H9 (cell line): ENCODE measurements around the gene WWC1. TPM values are rescaled to one million over a fixed set of nuclear protein-coding genes. Genes with fewer than 3 reads are reported as not detected.

Source experiments
- DNase-seq: peaks from one replicate; pipeline ENCODE4 v3.0.0-alpha.2; 2017
- H2AFZ ChIP-seq: one replicate; pipeline ENCODE4 v1.6.1; 2013; ENCODE audit warnings: mild to moderate bottlenecking, low read length, control low read depth, moderate library complexity
- H2AK5ac ChIP-seq: 2 replicates; pipeline ENCODE4 v1.6.1; 2013; ENCODE audit warnings: low read length, control low read depth, mixed read lengths; ENCODE audit not compliant: insufficient read length
- H2BK120ac ChIP-seq: one replicate; pipeline ENCODE4 v1.6.1; 2013; ENCODE audit warnings: low read depth, mild to moderate bottlenecking, low read length, control low read depth, inconsistent platforms; ENCODE audit not compliant: poor library complexity, severe bottlenecking
- H2BK12ac ChIP-seq: 2 replicates; pipeline ENCODE4 v1.6.1; 2013; ENCODE audit warnings: low read length, control low read depth, mixed read lengths, low read depth; ENCODE audit not compliant: insufficient read length
- H2BK15ac ChIP-seq: 2 replicates; pipeline ENCODE4 v1.6.1; 2013; ENCODE audit warnings: low read depth, low read length, control low read depth
- H2BK20ac ChIP-seq: one replicate; pipeline ENCODE4 v1.6.1; 2013; ENCODE audit warnings: low read depth, mild to moderate bottlenecking, low read length, control low read depth, inconsistent platforms; ENCODE audit not compliant: poor library complexity, severe bottlenecking
- H2BK5ac ChIP-seq: 2 replicates; pipeline ENCODE4 v1.6.1; 2013; ENCODE audit warnings: low read length, control low read depth, mixed read lengths; ENCODE audit not compliant: insufficient read length
- H3K14ac ChIP-seq: 2 replicates; pipeline ENCODE4 v1.6.1; 2013; ENCODE audit warnings: low read length, control low read depth; ENCODE audit not compliant: insufficient read depth
- H3K18ac ChIP-seq: 2 replicates; pipeline ENCODE4 v1.6.1; 2013; ENCODE audit warnings: low read depth, mild to moderate bottlenecking, mixed read lengths, low read length, control low read depth; ENCODE audit not compliant: insufficient read length
- H3K23ac ChIP-seq: 2 replicates; pipeline ENCODE4 v1.6.1; 2013; ENCODE audit warnings: low read length, control low read depth, mixed read lengths, low read depth; ENCODE audit not compliant: insufficient read length
- H3K23me2 ChIP-seq: 2 replicates; pipeline ENCODE4 v1.6.1; 2013; ENCODE audit warnings: low read depth, mild to moderate bottlenecking, mixed read lengths, low read length, control low read depth; ENCODE audit not compliant: insufficient read length, poor library complexity, severe bottlenecking
- H3K27ac ChIP-seq: 2 replicates; pipeline ENCODE4 v1.5.1; 2013; ENCODE audit warnings: low read length, control low read depth, mixed read lengths, low read depth; ENCODE audit not compliant: insufficient read length
- H3K27me3 ChIP-seq: 2 replicates; pipeline ENCODE4 v1.6.1; 2013; ENCODE audit warnings: low read length, control low read depth, inconsistent platforms; ENCODE audit not compliant: insufficient read depth
- H3K4ac ChIP-seq: 2 replicates; pipeline ENCODE4 v1.6.1; 2013; ENCODE audit warnings: low read depth, mild to moderate bottlenecking, control low read depth, inconsistent platforms, low read length, moderate library complexity
- H3K4me1 ChIP-seq: 2 replicates; pipeline ENCODE4 v1.6.1; 2013; ENCODE audit warnings: low read length, control low read depth, inconsistent platforms; ENCODE audit not compliant: insufficient read depth
- H3K4me2 ChIP-seq: 2 replicates; pipeline ENCODE4 v1.6.1; 2013; ENCODE audit warnings: low read length, control low read depth, mixed read lengths; ENCODE audit not compliant: insufficient read length, insufficient read depth
- H3K56ac ChIP-seq: 2 replicates; pipeline ENCODE4 v1.6.1; 2013; ENCODE audit warnings: low read depth, mild to moderate bottlenecking, mixed read lengths, low read length, control low read depth; ENCODE audit not compliant: insufficient read length
- H3K79me1 ChIP-seq: 2 replicates; pipeline ENCODE4 v1.6.1; 2013; ENCODE audit warnings: low read depth, mild to moderate bottlenecking, moderate library complexity, low read length, control low read depth, inconsistent platforms; ENCODE audit not compliant: insufficient read depth, poor library complexity, severe bottlenecking
- H3K79me2 ChIP-seq: 2 replicates; pipeline ENCODE4 v1.6.1; 2013; ENCODE audit warnings: low read length, control low read depth, inconsistent platforms; ENCODE audit not compliant: insufficient read depth
- H3K9ac ChIP-seq: 2 replicates; pipeline ENCODE4 v1.6.1; 2013; ENCODE audit warnings: low read length, control low read depth, mixed read lengths; ENCODE audit not compliant: insufficient read length; ENCODE audit errors: extremely low read depth
- H3K9me3 ChIP-seq: one replicate; pipeline ENCODE4 v1.6.1; 2013; ENCODE audit warnings: low read depth, low read length, inconsistent platforms; ENCODE audit not compliant: control insufficient read depth
- H3T11ph ChIP-seq: one replicate; pipeline ENCODE4 v1.6.1; 2013; ENCODE audit warnings: mild to moderate bottlenecking, low read length, control low read depth, inconsistent platforms
- H4K20me1 ChIP-seq: one replicate; pipeline ENCODE4 v1.6.1; 2013; ENCODE audit not compliant: control insufficient read depth, insufficient read length, insufficient read depth
- H4K5ac ChIP-seq: 2 replicates; pipeline ENCODE4 v1.6.1; 2013; ENCODE audit warnings: low read depth, mild to moderate bottlenecking, mixed read lengths, low read length, control low read depth; ENCODE audit not compliant: insufficient read length
- H4K8ac ChIP-seq: replicated peaks from 2 replicates; pipeline ENCODE4 v1.6.1; 2013; ENCODE audit warnings: low read length, control low read depth, mixed read lengths, low read depth; ENCODE audit not compliant: insufficient read length
- H4K91ac ChIP-seq: 2 replicates; pipeline ENCODE4 v1.6.1; 2013; ENCODE audit warnings: low read depth, mild to moderate bottlenecking, moderate library complexity, mixed read lengths, low read length, control low read depth; ENCODE audit not compliant: insufficient read length
- H3K27ac Mint-ChIP-seq, 3 experiments: 2 replicates in 2 of 3; 3 replicates in 1 of 3; pipeline ENCODE4 v1.8.0; 2020 to 2021; ENCODE audit warnings: mixed read lengths in 3 of 3, mild to moderate bottlenecking in 1 of 3, moderate library complexity in 1 of 3
- H3K27me3 Mint-ChIP-seq: 2 replicates; pipeline ENCODE4 v1.8.0; 2021; ENCODE audit warnings: low read depth, mild to moderate bottlenecking, moderate library complexity, mixed read lengths
- H3K36me3 Mint-ChIP-seq, 3 experiments: 2 replicates in 2 of 3; 3 replicates in 1 of 3; pipeline ENCODE4 v1.8.0; 2020 to 2021; ENCODE audit warnings: low read depth in 3 of 3, mixed read lengths in 3 of 3; ENCODE audit not compliant: insufficient read depth in 1 of 3
- H3K4me1 Mint-ChIP-seq, 2 experiments: 2 replicates each; pipeline ENCODE4 v1.8.0; 2020; ENCODE audit warnings: mixed read lengths in 2 of 2
- H3K4me3 Mint-ChIP-seq, 2 experiments: 2 replicates in 1 of 2; 3 replicates in 1 of 2; pipeline ENCODE4 v1.8.0; 2020 to 2021; ENCODE audit warnings: mild to moderate bottlenecking in 2 of 2, mixed read lengths in 2 of 2, moderate library complexity in 1 of 2
- H3K9me3 Mint-ChIP-seq, 2 experiments: 2 replicates in 1 of 2; 3 replicates in 1 of 2; pipeline ENCODE4 v1.8.0; 2020; ENCODE audit warnings: mild to moderate bottlenecking in 2 of 2, mixed read lengths in 2 of 2, moderate library complexity in 1 of 2
- CTCF ChIP-seq: fragments of 200-600 bp; sonication (generic); conservative IDR thresholded peaks from 3 replicates; pipeline ENCODE4 v1.8.0; 2021; ENCODE audit warnings: antibody characterized with exemption, mild to moderate bottlenecking
- WGBS: extraction: QIAGEN DNeasy Blood & Tissue Kit; methylation state at CpG from one replicate; pipeline ENCODE4 v1.1.7; 2013; ENCODE audit warnings: missing lambda C conversion rate, low lambda C conversion rate, mixed read lengths; ENCODE audit not compliant: insufficient read length; ENCODE audit errors: extremely low coverage; 5-methylcytosine and 5-hydroxymethylcytosine counted together
- total RNA-seq: library from RNA; stranded (reverse); gene quantifications from 2 replicates; pipeline ENCODE4 v1.2.1, GENCODE V29; 2021

WWC1 gene
- total RNA-seq, 1 experiment from 2014 or later, result 28.2 TPM

- no peak for TF ChIP-seq CTCF
These were observed 110.4 kb downstream of the WWC1 start for GRCh38 chr5:168401880-168402279.

More at GRCh38 chr5:168401880-168402279, 110.4 kb downstream of the WWC1 start:
- H2BK120ac ChIP-seq, result no peak overlapping the region
- no peak overlapping the region for H2BK5ac ChIP-seq
- no peak overlapping the region for H3T11ph ChIP-seq
- no peak overlapping the region for H3K4ac ChIP-seq
- Mint-ChIP-seq H3K4me1 (peaks cover 10 to 18% of the 10 kb centered on the region in 2 experiments), H3K9me3 (no peaks in the 10 kb centered on the region), H3K36me3 (peaks cover 6 to 33% (median 26%) of the 10 kb centered on the region in 3 experiments), H3K4me3 (no peak overlapping the region), H3K27ac (peak overlapping the region in 2 of 3 experiments; percentile 22 to 58; a peak in 2 of 7 replicates), H3K27me3 (no peaks in the 10 kb centered on the region)
- H3K79me1 ChIP-seq, result no peaks in the 10 kb centered on the region
- no peak overlapping the region for H3K9ac ChIP-seq
- H3K4me2 ChIP-seq, result no peak overlapping the region
- H4K91ac ChIP-seq, result no peak overlapping the region
- no peak overlapping the region for H2AFZ ChIP-seq
- H3K4me1 ChIP-seq, result no peaks in the 10 kb centered on the region
- H3K27ac ChIP-seq, result no peak overlapping the region
- H3K9me3 ChIP-seq, result no peaks in the 10 kb centered on the region
- no peak overlapping the region for H2BK12ac ChIP-seq
- no peak overlapping the region for H2BK15ac ChIP-seq
- H3K56ac ChIP-seq, result no peak overlapping the region
- no peaks in the 10 kb centered on the region for H4K20me1 ChIP-seq
- WGBS, result no CpG with 5 or more reads among the region's 4 CpGs
- DNase-seq, result no peak
- H4K5ac ChIP-seq, result no peak overlapping the region
- no peaks in the 10 kb centered on the region for H3K23me2 ChIP-seq
- no peak overlapping the region for H3K23ac ChIP-seq
- H2AK5ac ChIP-seq, result no peak overlapping the region
- H3K79me2 ChIP-seq, result no peaks in the 10 kb centered on the region
- no peak overlapping the region for H2BK20ac ChIP-seq
- peak overlapping the region; percentile 62 for H3K18ac ChIP-seq
- no peaks in the 10 kb centered on the region for H3K27me3 ChIP-seq
- no peak overlapping the region for H3K14ac ChIP-seq
- no peak overlapping the region for H4K8ac ChIP-seq
